Stomach (tissue), 4 donors: Measurements from ENCODE around the gene MSI2.

ENCODE experiments used
- CTCF ChIP-seq, 7 experiments: fragments of 450-650 bp in 4 of 7; fragments of 200-600 bp in 3 of 7; sonication (generic) in 3 of 7; IDR thresholded peaks; one replicate each; pipeline ENCODE4 v1.5.1; 2016 to 2019; ENCODE audit warnings: antibody characterized with exemption in 7 of 7, control low read depth in 2 of 7, mild to moderate bottlenecking in 1 of 7
- POLR2AphosphoS5 ChIP-seq, 3 donors: sonication (generic); formaldehyde crosslinking; IDR thresholded peaks; one replicate each; pipeline ENCODE4 v1.6.1; 2016; ENCODE audit warnings: antibody characterized with exemption in 3 of 3

GRCh38 chr17:57420734-57421717 lies 164.7 kb downstream of the MSI2 start:
- peak in 1 of 3 donors; percentile 74 for TF ChIP-seq POLR2AphosphoS5 (IDR thresholded peaks at IDR 0.05)
- no peak for TF ChIP-seq CTCF (IDR thresholded peaks at IDR 0.05)
